HG03159 (cell line): ENCODE results near the gene EIPR1.

ENCODE experiments used
- ATAC-seq: cut with Tn5 transposase; IDR thresholded peaks from one replicate; pipeline ENCODE4 v1.9.1; 2021; ENCODE audit warnings: mild to moderate bottlenecking, moderate library complexity; ENCODE audit not compliant: unreplicated experiment

EIPR1 gene

DNA sequence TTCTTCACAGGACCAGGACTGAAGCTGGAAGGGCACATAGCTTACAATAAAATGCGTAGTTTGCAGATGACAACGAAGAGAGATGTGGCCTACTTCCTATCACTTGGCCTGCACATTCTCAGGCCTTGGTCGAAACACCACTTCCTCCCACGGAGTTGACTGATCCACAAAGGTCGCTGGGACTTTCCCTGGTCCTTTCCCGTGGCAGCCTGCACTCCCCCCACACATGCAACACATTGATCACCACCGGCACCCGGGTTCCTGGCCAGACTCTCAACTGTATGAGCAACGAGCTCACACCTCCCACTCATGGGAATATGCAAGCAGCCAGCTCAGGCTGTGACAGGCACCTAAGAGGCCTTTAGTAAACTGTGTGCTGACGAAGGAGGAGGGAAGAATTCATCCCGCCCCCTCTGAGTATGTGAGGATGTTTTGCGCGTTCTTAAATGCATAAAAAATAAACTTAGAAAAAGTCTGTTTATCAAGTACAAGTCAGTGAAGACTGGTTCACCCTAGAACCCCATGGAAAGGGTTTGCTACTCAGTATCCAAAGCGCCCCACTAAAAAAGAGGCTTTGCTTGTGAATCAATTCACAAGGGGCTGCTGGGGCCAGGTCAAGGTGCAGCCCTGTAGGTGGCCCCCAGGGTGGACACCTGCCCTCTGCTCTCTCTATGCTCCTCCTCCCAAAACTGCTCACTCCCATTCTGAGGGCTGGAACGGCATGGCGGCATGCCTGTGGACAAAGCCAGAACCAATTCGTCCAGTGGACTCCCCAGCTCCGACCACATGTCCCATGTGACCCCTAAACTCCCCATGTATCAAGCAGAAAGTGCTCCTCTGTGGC lies 154.3 kb downstream of the EIPR1 start:
- peak; percentile 94 for ATAC-seq

DNA sequence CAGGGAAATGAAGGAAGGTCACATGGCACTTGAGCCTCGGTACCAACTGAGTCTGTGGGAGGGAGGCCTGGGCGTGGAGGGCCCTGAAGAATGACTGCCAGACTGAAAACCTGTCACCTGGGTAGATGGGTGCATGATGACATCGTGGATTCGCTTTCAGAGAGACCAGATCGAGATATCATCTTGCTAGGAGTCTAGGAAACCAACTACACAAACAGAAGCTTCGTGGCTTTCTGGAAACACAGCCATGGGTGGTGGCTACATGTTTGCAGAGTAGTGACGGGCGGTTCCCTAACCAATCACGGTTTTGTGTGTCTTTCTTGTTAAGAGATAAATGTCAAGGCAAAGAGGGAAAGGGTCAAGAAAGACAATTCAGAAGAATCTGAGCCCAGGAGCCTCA lies 155.0 kb downstream of the EIPR1 start:
- peak; percentile 64 for ATAC-seq

DNA sequence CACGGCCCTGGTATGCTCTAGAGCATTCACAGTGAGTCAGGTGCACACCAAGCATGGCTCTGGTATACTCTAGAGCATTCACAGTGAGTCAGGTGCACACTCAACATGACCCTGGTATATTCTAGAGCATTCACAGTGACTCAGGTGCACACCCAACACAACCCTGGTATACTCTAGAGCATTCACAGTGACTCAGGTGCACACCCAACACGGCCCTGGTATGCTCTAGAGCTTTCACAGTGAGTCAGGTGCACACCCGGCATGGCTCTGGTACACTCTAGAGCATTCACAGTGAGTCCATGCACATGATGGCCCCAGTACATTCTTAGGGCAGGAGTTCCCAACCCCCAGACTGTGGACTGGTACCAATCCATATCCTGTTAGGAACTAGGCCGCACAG lies 158.1 kb downstream of the EIPR1 start:
- no peak for ATAC-seq

DNA sequence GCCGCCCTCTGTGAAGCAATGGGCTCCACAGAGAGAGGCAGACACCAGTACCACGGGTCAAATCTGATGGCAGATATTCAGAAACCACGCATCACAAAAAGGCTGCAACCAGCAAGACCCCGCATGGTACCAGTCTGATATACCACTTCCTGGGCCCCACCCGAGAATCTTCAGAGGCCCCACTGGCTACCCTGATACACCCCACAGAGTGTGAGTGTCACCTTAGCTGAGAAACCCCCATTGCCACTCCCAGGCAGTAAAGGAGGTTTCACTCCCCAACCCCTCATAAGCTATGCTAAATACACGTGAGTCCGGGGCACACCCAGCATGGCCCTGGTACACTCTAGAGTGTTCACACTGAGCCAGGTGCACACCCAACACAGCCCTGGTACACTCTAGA lies 160.0 kb downstream of the EIPR1 start:
- ATAC-seq: no peak

DNA sequence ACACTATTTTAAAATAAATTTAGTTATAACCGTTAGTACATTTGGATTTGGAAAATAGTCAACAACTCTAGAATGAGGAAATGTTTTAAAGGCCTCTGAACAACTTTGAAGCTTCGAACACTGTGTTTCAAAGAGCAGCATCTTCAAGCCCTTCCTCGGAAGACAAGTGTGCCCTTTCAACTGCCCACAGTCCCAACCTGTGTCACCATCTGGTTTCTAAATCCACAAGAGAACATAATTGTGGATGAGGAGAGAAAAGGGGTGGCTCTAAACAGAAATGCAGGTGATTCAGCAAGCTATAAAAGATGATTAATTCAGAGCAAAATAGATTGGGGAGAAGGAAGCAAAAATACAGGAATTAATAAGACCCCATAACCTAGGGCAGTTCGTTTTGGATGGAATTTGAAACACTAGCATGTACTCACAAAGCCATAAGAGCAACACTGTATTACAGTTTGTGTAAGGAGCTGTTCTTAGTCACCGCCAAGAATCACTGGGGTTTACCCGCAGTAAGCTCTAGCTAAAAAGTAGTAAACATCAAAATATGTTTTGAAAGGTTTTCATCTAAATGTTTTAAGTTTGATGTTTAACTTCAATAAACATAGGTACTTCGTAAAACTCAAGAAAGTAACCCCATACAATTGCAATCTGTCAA lies 160.7 kb downstream of the EIPR1 start:
- no peak for ATAC-seq

DNA sequence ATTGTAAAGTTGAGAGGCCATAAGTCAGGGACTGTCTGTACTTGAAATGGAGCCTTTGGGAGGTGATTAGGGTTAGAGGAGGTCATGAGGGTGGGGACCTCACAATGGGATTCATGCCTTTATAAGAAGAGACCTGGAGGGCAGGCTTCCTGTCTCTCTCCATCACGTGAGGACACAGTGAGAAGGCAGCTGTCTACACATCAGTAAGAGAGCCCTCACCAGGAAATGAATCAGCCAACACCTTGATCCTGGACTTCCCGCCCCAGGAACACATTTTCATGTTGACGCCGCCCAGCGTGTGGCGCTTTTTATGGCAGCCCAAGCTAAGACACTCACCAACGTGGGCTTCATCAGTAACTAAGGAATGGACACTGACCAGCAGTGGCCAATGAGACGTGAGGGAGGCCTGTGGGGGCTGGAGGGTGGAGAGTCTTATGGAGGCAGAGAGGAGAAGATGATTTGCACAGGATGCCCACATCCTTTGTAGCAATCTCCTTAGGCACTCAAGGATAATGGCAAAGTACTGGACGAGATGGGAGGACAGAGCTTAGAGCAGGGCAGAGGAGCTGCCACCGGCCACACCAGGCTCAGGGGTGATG lies 162.7 kb downstream of the EIPR1 start:
- ATAC-seq: no peak

GRCh38 chr2:3214065-3214464 lies 163.6 kb downstream of the EIPR1 start:
- ATAC-seq: no peak

DNA sequence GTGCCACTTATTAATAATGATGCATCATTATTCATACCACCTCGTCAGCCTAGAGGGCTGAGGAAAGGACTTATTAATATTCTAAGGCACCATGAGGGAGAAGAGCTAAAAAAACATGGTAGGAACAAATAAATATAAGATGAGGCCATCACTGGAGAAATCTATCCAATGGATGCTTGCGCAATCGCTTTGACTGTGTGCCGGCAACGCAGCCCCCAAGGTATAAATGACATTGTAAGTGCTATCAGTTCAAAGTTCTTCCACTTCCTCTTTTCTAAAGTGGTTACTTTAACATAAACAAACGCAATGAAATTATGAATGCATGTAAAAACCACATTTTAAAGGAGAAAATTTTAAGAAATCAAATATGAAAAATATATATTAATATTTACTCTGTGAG lies 164.6 kb downstream of the EIPR1 start:
- no peak for ATAC-seq

DNA sequence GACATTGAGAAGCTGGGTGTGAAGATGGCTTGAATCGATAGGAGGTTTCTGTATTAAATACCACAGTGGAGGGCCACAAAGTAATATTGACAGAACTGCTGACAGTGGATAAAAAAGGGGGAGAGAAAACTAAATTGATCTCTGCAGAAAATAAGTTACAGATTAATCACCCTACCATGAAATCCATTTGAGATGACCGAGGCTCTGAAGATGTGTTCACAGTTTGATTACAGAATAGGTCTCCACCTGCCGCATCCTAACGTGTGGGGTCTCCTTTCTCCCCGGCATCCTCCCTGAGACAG lies 165.6 kb downstream of the EIPR1 start:
- ATAC-seq: no peak

DNA sequence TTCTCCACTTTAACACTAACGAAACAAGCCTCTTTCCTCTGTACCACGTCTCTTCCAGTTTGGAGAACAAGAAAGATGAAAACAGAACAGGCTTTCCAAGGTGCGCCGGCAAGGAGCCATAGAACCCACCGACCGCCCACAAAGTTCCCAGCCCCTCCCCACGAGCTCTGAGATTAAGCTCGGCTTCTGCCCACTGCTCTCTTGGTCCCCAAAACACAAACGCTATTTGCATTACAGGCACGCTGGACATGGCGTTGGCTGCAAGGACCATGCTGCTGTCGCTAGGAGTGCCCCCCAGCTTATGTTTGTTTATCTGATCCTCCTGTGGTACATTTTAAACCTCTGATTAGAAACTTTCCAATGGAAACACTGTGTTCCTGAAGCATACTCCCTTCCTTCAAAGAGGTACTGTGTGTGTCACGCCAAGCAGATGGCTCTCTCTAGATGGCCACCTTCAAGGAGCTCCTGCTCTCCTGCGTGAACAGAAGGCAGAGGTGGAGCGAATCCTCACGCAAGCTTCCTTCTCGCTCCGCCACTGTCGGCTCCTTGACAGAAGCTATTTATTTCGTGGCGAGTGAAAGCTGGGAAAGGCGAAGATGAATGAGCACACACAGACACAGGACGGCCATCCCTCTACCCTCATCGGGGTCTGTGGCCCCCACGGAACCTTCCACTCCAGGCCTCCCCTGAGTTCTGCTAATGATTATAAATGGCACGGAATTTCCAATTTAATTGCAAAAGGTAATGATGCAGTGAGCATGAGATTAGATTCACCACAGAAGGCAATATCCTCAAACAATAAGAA lies 166.2 kb downstream of the EIPR1 start:
- no peak for ATAC-seq

GRCh38 chr2:3210257-3210656 lies 167.4 kb downstream of the EIPR1 start:
- ATAC-seq: no peak

DNA sequence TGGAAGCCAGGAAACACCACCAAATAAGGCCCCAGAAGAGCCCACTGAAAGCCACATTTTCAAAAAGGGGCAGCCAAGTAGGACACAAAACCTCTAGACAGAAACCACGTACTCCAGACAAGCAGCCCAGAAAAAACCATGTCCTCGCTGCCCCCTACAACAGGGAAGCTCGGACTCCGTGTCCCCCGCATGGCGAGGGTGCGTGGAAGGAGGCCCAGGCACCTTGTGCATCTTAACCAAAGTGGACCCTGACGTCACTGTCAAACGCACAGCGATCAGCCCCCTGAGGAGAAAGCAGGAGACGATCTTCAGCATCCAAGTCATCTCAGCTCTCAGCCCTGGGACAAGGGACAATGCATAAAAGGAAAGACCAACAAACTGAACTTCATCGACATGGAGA lies 168.4 kb downstream of the EIPR1 start:
- no peak for ATAC-seq

DNA sequence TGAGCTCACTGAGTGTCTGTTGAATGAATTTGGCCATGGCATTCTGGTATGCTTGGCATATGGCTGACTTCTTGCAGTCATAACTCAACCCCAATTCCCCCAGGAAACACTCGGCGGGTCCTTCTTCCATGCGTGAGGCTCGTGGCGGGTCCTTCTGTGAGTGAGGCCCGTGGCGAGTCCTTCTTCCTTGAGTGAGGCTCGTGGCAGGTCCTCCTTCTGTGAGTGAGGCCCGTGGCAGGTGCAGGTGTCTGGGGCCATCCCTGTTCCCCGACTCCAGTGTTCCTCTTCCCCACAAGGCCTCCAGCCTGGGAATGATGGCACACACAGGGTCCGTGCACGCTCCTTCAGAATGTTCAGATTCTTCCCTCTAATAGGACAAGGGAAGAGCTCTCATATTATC lies 169.0 kb downstream of the EIPR1 start:
- ATAC-seq: no peak

GRCh38 chr2:3208179-3208578 lies 169.4 kb downstream of the EIPR1 start:
- ATAC-seq: no peak

DNA sequence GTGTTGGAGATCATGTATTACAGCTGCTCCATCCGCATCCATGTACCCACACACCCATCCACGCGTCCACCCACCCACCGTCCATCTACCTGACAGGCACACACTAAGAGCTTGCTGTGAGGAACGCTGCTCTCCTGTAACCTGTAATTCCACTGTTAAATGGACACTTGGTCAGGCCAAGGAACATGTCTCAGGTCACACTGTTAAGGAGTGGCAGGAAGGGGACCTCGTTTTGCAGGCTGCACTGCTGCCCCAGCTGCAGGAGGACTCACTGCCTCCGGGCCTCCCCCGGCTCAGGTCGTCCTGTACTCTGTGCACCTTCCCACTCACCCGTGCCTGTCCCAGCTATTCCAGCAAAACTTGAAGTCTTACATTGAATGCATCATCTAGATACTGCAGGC lies 170.5 kb downstream of the EIPR1 start:
- no peak for ATAC-seq

DNA sequence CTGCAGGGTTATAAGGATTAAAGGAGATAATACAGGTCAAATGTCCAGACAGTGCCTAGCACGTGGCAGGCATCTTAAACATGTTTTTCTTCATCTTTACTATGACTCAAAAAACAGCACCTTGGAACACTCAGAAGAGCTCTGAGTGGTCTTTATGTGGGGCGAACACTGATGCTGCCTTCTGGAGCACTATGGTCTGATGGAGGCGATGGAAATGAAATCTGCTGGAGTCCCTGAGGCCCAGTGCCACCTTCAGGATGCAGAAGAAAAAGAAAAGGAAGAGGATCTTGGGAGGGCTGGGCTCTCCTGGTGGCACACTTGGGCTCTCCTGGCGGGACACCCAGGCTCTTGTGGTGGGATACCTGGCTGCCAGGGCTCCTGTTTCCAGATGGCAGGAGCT lies 171.8 kb downstream of the EIPR1 start:
- ATAC-seq: no peak

- ATAC-seq: no peak
These were observed 173.4 kb downstream of the EIPR1 start for GRCh38 chr2:3204031-3204821.

DNA sequence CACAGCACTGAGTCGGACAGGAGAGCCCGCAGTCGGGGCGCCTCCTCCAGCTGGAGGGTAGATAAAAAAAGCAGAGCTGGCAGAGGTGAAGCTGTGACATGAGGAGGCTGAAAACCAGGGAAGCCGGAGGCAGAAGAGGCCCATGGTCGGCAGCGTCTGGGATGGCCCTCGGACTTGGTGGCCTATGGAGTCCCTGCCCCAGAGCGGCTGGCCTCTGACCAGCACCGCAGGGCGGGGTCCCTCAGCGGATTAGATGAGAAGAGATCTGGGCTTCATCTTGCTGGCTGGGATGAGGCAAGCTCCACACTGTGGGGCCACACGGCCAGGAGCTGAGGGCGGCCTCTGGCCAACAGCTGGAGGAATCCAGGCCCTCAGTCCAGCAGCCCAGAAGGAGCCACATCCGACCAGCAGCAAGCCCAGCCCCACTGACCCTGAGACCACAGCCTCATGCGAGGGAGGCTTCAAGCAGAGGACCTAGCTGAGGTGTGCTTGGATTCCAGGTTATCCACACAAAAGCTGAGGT lies 174.1 kb downstream of the EIPR1 start:
- ATAC-seq: no peak

GRCh38 chr2:3202926-3203325 lies 174.7 kb downstream of the EIPR1 start:
- ATAC-seq: no peak

- no peak for ATAC-seq
These were observed 176.3 kb downstream of the EIPR1 start for GRCh38 chr2:3201281-3201680.
